GM21526 (cell line): ENCODE measurements around the gene NEUROG1.
"Not testable (repeated sequence)": the region's sequence is repeated elsewhere in the genome, so short reads cannot be mapped to it uniquely, and the experiment has no call there.

Experiments used
- ATAC-seq: cut with Tn5 transposase; IDR thresholded peaks from one replicate; pipeline ENCODE4 v1.9.1; 2021; ENCODE audit warnings: moderate library complexity; ENCODE audit not compliant: unreplicated experiment, low FRiP score

NEUROG1 gene

GRCh38 chr5:135498637-135498995 is 37.1 kb downstream of the NEUROG1 start:
- no peak for ATAC-seq

- ATAC-seq = no peak
Observed at GRCh38 chr5:135497971-135498636, 37.7 kb downstream of the NEUROG1 start.

GRCh38 chr5:135495531-135495930 is 40.2 kb downstream of the NEUROG1 start:
- not testable (repeated sequence) for ATAC-seq

GRCh38 chr5:135494196-135494595 is 41.6 kb downstream of the NEUROG1 start:
- no peak for ATAC-seq

GRCh38 chr5:135493406-135494180 is 42.2 kb downstream of the NEUROG1 start:
- no peak for ATAC-seq

- no peak for ATAC-seq
Observed at GRCh38 chr5:135492319-135492626, 43.5 kb downstream of the NEUROG1 start.

GRCh38 chr5:135491552-135492318 is 44.0 kb downstream of the NEUROG1 start:
- ATAC-seq = no peak

- no peak for ATAC-seq
Observed at GRCh38 chr5:135491038-135491551, 44.7 kb downstream of the NEUROG1 start.

GRCh38 chr5:135490245-135491037 is 45.3 kb downstream of the NEUROG1 start:
- ATAC-seq = no peak

- ATAC-seq = no peak
Observed at GRCh38 chr5:135489466-135490244, 46.1 kb downstream of the NEUROG1 start.

- no peak for ATAC-seq
Observed at GRCh38 chr5:135488727-135489465, 46.9 kb downstream of the NEUROG1 start.

GRCh38 chr5:135487839-135488514 is 47.8 kb downstream of the NEUROG1 start:
- ATAC-seq = no peak

GRCh38 chr5:135487037-135487395 is 48.7 kb downstream of the NEUROG1 start:
- no peak for ATAC-seq

GRCh38 chr5:135486131-135487036 is 49.4 kb downstream of the NEUROG1 start:
- no peak for ATAC-seq

GRCh38 chr5:135484674-135485086 is 51.1 kb downstream of the NEUROG1 start:
- ATAC-seq = no peak
